Amygdala (tissue), 56 donors: Measurements from ENCODE around the gene ETV4.

Experiments used
- DNase-seq, 56 donors: peaks; one replicate each; lab custom pipeline; 2025; lab: John Stamatoyannopoulos, UW

Gene ETV4

GRCh38 chr17:43546319-43547188 is at the start of gene ETV4:
Gene ETV4, minus strand, starts transcription at chr17:43546340. Its CDS starts 723 bp downstream, at chr17:43545617.
- peak; percentile 15 to 94 (median 78) for DNase-seq

GRCh38 chr17:43595466-43595865 is 49.3 kb upstream of the ETV4 start:
- no peak for DNase-seq

- DNase-seq = no peak
Observed at GRCh38 chr17:43591779-43592562, 45.8 kb upstream of the ETV4 start.

GRCh38 chr17:43591001-43591400 is 44.9 kb upstream of the ETV4 start:
- DNase-seq = no peak

- no peak for DNase-seq
Observed at GRCh38 chr17:43588664-43589435, 42.7 kb upstream of the ETV4 start.

- no peak for DNase-seq
Observed at GRCh38 chr17:43588121-43588520, 42.0 kb upstream of the ETV4 start.

- no peak for DNase-seq
Observed at GRCh38 chr17:43587647-43588046, 41.5 kb upstream of the ETV4 start.

- DNase-seq = no peak
Observed at GRCh38 chr17:43584666-43585102, 38.5 kb upstream of the ETV4 start.

- DNase-seq = no peak
Observed at GRCh38 chr17:43583332-43583731, 37.2 kb upstream of the ETV4 start.

- DNase-seq = no peak
Observed at GRCh38 chr17:43581613-43582012, 35.5 kb upstream of the ETV4 start.

GRCh38 chr17:43581130-43581529 is 35.0 kb upstream of the ETV4 start:
- no peak for DNase-seq

- no peak for DNase-seq
Observed at GRCh38 chr17:43579566-43580140, 33.5 kb upstream of the ETV4 start.

- no peak for DNase-seq
Observed at GRCh38 chr17:43578699-43579565, 32.8 kb upstream of the ETV4 start.

GRCh38 chr17:43578404-43578698 is 32.2 kb upstream of the ETV4 start:
- DNase-seq = no peak

GRCh38 chr17:43577664-43578403 is 31.7 kb upstream of the ETV4 start:
- no peak for DNase-seq

- peak in 50 of 56 donors; percentile 2 to 76 (median 28) for DNase-seq
Observed at GRCh38 chr17:43576563-43577229, 30.6 kb upstream of the ETV4 start.

GRCh38 chr17:43574896-43575525 is 28.9 kb upstream of the ETV4 start:
- DNase-seq = no peak

- DNase-seq = no peak
Observed at GRCh38 chr17:43574348-43574747, 28.2 kb upstream of the ETV4 start.
